GM12801 (cell line): ENCODE data around the gene UGT2B11.

Experiments used
- TF ChIP-seq, protein P1 (sequence below): IDR thresholded peaks from one replicate; pipeline ENCODE4 v1.5.1; 2011; ENCODE audit warnings: control low read depth; ENCODE audit not compliant: insufficient read length; ENCODE audit errors: extremely low read depth

The UGT2B11 gene

DNA sequence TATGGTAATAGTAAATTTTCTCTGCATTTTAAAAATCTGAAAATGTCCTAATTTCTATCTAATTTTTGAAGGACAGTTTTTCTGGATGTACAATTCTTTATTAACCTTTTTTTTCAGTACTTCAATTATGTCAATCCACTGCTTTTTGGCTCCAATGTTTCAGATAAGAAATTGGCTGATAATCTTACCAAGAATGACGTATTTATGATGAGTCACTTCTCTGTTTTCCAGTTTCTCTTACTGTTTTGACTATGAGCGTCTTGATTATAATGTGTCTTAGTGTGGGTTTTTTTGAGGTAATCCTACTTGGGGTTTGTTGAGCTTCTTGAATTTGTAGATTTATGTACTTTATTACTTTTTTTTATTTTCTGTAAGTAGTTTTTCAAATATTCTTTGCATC, 47.2 kb downstream of the UGT2B11 start:
- TF ChIP-seq, protein P1, sequence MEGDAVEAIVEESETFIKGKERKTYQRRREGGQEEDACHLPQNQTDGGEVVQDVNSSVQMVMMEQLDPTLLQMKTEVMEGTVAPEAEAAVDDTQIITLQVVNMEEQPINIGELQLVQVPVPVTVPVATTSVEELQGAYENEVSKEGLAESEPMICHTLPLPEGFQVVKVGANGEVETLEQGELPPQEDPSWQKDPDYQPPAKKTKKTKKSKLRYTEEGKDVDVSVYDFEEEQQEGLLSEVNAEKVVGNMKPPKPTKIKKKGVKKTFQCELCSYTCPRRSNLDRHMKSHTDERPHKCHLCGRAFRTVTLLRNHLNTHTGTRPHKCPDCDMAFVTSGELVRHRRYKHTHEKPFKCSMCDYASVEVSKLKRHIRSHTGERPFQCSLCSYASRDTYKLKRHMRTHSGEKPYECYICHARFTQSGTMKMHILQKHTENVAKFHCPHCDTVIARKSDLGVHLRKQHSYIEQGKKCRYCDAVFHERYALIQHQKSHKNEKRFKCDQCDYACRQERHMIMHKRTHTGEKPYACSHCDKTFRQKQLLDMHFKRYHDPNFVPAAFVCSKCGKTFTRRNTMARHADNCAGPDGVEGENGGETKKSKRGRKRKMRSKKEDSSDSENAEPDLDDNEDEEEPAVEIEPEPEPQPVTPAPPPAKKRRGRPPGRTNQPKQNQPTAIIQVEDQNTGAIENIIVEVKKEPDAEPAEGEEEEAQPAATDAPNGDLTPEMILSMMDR: no peak

DNA sequence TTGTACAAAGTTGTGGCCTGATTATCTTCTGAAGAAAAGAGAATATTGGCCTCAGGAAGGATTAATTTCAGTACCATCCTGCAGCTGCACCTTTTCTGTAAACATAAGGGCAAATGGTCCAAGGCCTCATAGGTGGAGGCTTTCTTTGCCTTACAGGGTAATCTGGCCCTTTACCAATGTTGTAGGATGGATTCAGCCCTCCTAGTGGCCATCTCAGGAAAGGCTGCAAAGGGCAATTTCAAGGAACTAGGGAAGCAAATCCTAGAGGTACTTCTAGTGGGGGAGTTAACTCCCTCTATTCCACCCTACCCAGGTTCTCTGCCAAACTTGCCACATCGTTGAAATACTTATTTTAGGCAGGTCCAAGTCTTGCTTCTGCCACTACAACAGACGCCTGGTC, 57.6 kb downstream of the UGT2B11 start:
- TF ChIP-seq, protein P1: no peak

DNA sequence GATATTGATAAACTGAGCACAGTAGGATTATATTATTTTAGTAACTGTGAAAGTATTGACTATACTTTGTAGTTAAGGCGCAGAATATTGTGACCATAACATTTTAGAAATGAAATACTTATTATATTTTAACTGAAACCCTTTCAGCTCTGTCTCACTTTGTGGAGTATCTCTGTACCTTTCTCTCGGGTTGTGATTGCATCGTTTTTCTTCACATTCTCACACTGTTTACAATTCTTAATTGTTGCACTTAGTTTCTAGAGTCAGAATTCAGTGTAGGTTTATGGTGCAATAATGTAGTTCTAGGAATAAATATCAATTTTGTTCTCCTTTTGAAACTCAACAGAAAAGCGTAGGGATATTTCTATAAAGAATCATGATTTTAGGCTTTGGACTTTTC, 60.5 kb downstream of the UGT2B11 start:
- TF ChIP-seq, protein P1: no peak
